Common myeloid progenitor, CD34-positive (primary cell): Measurements from ENCODE around the gene OR10D3. TPM values are rescaled to one million over a fixed set of nuclear protein-coding genes. Genes with fewer than 3 reads are reported as not detected.

Experiments
- CTCF ChIA-PET: fragments of 350-600 bp; sonication (Branson Sonifier 250); formaldehyde crosslinking; loops from one replicate; lab custom pipeline; 2021; ENCODE audit warnings: antibody characterized with exemption; lab: Charles Lee
- POLR2A ChIA-PET: fragments of 350-600 bp; sonication (Branson Sonifier 250); formaldehyde crosslinking; loops from one replicate; lab custom pipeline; 2021; ENCODE audit warnings: antibody characterized with exemption; lab: Charles Lee
- DNase-seq, 3 donors: peaks; one replicate each; pipeline versions ENCODE4 v3.0.0 to v3.0.0-alpha.2; 2013
- H3K27ac ChIP-seq, 2 experiments: 1 replicate in 1 of 2; 2 replicates in 1 of 2; pipeline ENCODE4 v1.7.0; 2013; ENCODE audit warnings: inconsistent platforms in 2 of 2, low read length in 2 of 2, mild to moderate bottlenecking in 2 of 2, low read depth in 1 of 2, moderate library complexity in 1 of 2; ENCODE audit not compliant: severe bottlenecking in 2 of 2, insufficient read depth in 1 of 2, poor library complexity in 1 of 2
- H3K27me3 ChIP-seq, 5 experiments: replicated peaks in 2 of 5; 1 replicate in 3 of 5; 2 replicates in 2 of 5; pipeline versions ENCODE4 v1.6.1 to v1.7.0; 2013; ENCODE audit warnings: low read length in 4 of 5, mild to moderate bottlenecking in 2 of 5, moderate library complexity in 2 of 5, inconsistent platforms in 1 of 5; ENCODE audit not compliant: insufficient read depth in 5 of 5, control insufficient read depth in 4 of 5
- H3K36me3 ChIP-seq, 4 experiments: 1 replicate in 2 of 4; 2 replicates in 2 of 4; pipeline versions ENCODE4 v1.6.1 to v1.7.0; 2013; ENCODE audit warnings: low read length in 3 of 4, control low read depth in 1 of 4, mild to moderate bottlenecking in 1 of 4; ENCODE audit not compliant: control insufficient read depth in 4 of 4, insufficient read depth in 4 of 4
- H3K4me1 ChIP-seq, 4 experiments: 1 replicate in 3 of 4; 2 replicates in 1 of 4; pipeline versions ENCODE4 v1.6.1 to v1.7.1; 2013; ENCODE audit warnings: low read length in 3 of 4, mild to moderate bottlenecking in 3 of 4, control low read depth in 1 of 4, inconsistent platforms in 1 of 4, moderate library complexity in 1 of 4; ENCODE audit not compliant: control insufficient read depth in 4 of 4, insufficient read depth in 4 of 4; ENCODE audit errors: control extremely low read depth in 1 of 4
- H3K4me3 ChIP-seq, 7 experiments: 1 replicate in 4 of 7; 2 replicates in 3 of 7; pipeline versions ENCODE4 v1.5.1 to v1.7.0; 2013; ENCODE audit warnings: mild to moderate bottlenecking in 7 of 7, low read length in 6 of 7, moderate library complexity in 6 of 7, inconsistent platforms in 2 of 7, low read depth in 2 of 7, control low read depth in 1 of 7; ENCODE audit not compliant: insufficient read depth in 4 of 7, control insufficient read depth in 1 of 7; ENCODE audit errors: extremely low read depth in 1 of 7
- H3K9me3 ChIP-seq, 5 experiments: 1 replicate in 4 of 5; 2 replicates in 1 of 5; pipeline versions ENCODE4 v1.6.1 to v1.7.1; 2013; ENCODE audit warnings: low read length in 4 of 5, mild to moderate bottlenecking in 2 of 5, inconsistent platforms in 1 of 5, low read depth in 1 of 5, moderate library complexity in 1 of 5; ENCODE audit not compliant: control insufficient read depth in 4 of 5, insufficient read depth in 2 of 5; ENCODE audit errors: control extremely low read depth in 1 of 5
- WGBS: methylation state at CpG from one replicate; pipeline ENCODE4 v1.1.5; 2013; ENCODE audit not compliant: insufficient coverage; 5-methylcytosine and 5-hydroxymethylcytosine counted together
- polyA plus RNA-seq: library from polyadenylated mRNA; unstranded; fragments of 120-200 nt; gene quantifications from one replicate; pipeline ENCODE4 v1.2.1, GENCODE V29; 2013

Gene OR10D3, protein sequence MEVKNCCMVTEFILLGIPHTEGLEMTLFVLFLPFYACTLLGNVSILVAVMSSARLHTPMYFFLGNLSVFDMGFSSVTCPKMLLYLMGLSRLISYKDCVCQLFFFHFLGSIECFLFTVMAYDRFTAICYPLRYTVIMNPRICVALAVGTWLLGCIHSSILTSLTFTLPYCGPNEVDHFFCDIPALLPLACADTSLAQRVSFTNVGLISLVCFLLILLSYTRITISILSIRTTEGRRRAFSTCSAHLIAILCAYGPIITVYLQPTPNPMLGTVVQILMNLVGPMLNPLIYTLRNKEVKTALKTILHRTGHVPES
- not detected for polyA plus RNA-seq

DNA sequence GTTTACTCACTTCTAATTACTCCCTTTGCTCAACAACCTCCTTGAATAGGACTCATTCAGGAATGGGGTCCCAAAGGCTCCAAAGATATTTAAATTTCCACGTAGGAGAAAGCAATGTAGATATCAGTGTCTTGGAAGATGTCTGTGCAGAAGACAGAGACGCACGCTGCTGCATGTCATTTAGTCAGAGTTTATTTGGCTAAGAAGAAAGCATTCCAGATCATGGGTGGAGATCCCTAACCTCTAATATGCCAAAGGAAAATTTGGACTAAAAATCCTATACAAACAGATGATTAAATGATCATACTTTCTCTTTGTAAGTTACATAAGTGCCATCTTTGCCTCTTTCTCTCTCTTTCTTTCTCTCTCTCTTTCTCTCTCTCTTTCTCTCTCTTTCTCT lies at the start of gene OR10D3:
Gene OR10D3 (plus strand): TSS at position 278 of the 400 bp plus-strand sequence. CDS start 1,925 bp downstream, outside the sequence.
- POLR2A ChIA-PET, result no interaction called here
- CTCF ChIA-PET, result no interaction called here
- 44% methylated on average over 3 of the region's 3 CpGs for WGBS

DNA sequence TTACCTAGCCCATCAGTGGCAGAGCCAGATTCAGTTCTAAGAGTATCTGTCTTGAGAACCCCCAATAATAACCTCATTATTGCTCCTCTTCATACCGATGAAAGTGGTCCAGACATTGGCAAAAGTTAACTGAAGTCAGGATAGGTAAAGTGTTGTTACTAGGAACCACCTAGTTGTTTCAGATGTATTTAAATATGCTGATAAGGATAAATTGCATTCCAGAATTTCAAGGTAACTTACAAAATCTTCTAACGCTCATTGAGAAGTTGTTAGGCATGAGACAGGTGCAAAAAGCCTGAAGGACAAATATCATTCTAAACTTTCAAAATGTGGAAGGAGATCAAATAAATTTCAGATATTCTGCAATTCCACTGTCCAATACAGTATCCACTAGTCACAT lies 40.1 kb upstream of the OR10D3 start:
- Histone ChIP-seq H3K9me3 (peaks cover 0 to 16% (median 4%) of the 10 kb centered on the region in 5 experiments), H3K36me3 (peaks cover 0 to 24% (median 10%) of the 10 kb centered on the region in 4 experiments), H3K4me1 (no peaks in the 10 kb centered on the region), H3K27me3 (no peaks in the 10 kb centered on the region), H3K4me3 (no peak overlapping the region), H3K27ac (no peak overlapping the region)
- no peak for DNase-seq
- POLR2A ChIA-PET, result no interaction called here
- CTCF ChIA-PET, result interaction anchor here (1.4 kb wide), 1 partner anchor 16 kb away, joined by 4 read pairs; no protein-coding TSS in a partner anchor
- whole genome bisulfite sequencing, result no CpG with 5 or more reads among the region's 2 CpGs

More for the DNA sequence above, at the start of gene OR10D3:
- Histone ChIP-seq H3K4me1 (peaks cover 0 to 2% (median 0%) of the 10 kb centered on the region in 4 experiments), H3K36me3 (no peaks in the 10 kb centered on the region), H3K27ac (no peak within 1 kb of the TSS), H3K4me3 (no peak within 1 kb of the TSS), H3K9me3 (peaks cover 0 to 3% (median 0%) of the 10 kb centered on the region in 5 experiments), H3K27me3 (no peaks in the 10 kb centered on the region)
- no peak for DNase-seq

DNA sequence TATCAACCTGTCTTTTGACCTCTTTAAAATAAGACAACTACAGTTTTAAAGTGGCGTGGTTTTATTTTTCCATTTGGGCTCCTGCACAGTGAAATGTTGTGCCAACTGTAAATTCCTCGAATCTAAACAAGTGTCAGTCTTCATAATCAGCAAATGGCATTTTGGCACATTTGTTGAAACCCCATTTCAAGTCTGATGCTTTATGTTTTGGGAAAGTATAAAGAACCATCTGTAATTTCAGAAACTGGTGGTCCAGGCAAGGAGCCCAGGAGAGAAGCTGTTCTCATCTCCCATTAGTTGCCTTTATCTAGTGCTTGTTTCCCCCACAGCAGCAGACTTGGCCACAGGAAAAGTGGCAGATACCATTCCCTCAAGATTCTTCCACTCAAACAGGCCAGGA lies 35.2 kb upstream of the OR10D3 start:
- H3K4me1 ChIP-seq, result no peaks in the 10 kb centered on the region
- POLR2A ChIA-PET, result no interaction called here
- WGBS, result 94% methylated on average over 2 of the region's 2 CpGs

DNA sequence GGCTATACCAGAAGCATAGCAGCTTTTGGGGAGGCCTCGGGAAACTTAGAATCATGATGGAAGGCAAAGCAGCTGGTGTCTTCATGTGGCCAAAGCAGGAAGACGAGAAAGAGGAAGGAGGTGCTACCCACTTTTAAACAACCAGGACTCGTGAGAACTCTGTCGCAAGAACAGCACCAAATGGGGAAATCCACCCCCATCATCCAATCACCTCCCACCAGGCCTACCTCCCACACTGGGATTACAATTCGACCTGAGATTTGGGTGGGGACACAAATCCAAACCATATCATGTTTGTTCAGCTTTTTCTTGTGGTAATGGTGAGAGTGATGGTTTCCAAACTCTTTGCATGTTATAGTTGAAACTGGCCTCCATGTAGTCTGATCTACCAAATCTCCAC lies 32.5 kb upstream of the OR10D3 start:
- Histone ChIP-seq H3K4me1 (no peaks in the 10 kb centered on the region), H3K27ac (no peak overlapping the region), H3K36me3 (peaks cover 0 to 2% (median under 1%) of the 10 kb centered on the region in 4 experiments), H3K9me3 (peaks cover 0 to 4% (median 0%) of the 10 kb centered on the region in 5 experiments), H3K27me3 (no peaks in the 10 kb centered on the region), H3K4me3 (no peak overlapping the region)
- 17% methylated on average over 1 of the region's 5 CpGs for WGBS
- ChIA-PET CTCF (interaction anchor here (1.1 to 1.7 kb wide), 3 partner anchors 17 to 44 kb away, joined by 3 read pairs; no protein-coding TSS in a partner anchor), POLR2A (no interaction called here)
- peak in 2 of 3 donors; percentile 63 to 71 for DNase-seq

More for the DNA sequence above, 35.2 kb upstream of the OR10D3 start:
- Histone ChIP-seq H3K27ac (no peak overlapping the region), H3K27me3 (no peaks in the 10 kb centered on the region), H3K36me3 (peaks cover 0 to 9% (median 5%) of the 10 kb centered on the region in 4 experiments), H3K9me3 (peaks cover 0 to 4% (median 0%) of the 10 kb centered on the region in 5 experiments), H3K4me3 (no peak overlapping the region)
- CTCF ChIA-PET, result no interaction called here
- no peak for DNase-seq

DNA sequence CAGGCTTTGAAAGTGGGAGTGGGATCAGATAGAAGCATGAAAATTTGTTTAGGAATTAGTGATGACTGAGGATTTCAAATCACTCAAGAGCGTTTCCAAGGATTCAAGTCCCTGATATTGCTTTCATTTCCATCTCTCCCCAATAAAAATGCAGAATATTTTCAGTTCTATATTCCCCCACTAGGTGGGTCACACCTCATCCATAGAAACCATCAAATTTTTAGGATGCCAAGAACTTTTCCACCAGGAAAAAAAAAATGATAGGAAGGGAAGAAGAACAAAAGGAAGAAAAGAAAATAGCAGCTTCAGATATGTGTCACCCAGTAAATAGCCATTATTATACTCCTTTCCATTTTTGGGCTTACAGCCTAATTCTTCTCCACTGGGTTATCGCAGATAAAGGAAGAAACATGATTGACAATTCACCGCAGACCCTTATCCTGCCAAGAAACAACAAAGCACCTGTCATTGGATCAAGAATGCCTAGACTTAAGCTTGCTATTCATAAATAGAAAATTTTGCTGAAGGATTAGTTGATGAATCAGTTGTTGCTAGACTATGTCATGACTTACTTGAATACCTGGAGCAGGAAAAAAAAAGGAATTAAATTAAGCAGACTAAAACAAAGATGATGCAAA lies 30.3 kb upstream of the OR10D3 start:
- 100% methylated on average over 2 of the region's 3 CpGs for WGBS
- no peaks in the 10 kb centered on the region for H3K36me3 ChIP-seq
- no peaks in the 10 kb centered on the region for H3K4me1 ChIP-seq
- ChIA-PET CTCF (no interaction called here), POLR2A (no interaction called here)
- no peak overlapping the region for H3K4me3 ChIP-seq
- DNase-seq, result no peak
- no peaks in the 10 kb centered on the region for H3K27me3 ChIP-seq
- H3K9me3 ChIP-seq, result peaks cover 0 to 4% (median 0%) of the 10 kb centered on the region in 5 experiments
- H3K27ac ChIP-seq, result no peak overlapping the region

DNA sequence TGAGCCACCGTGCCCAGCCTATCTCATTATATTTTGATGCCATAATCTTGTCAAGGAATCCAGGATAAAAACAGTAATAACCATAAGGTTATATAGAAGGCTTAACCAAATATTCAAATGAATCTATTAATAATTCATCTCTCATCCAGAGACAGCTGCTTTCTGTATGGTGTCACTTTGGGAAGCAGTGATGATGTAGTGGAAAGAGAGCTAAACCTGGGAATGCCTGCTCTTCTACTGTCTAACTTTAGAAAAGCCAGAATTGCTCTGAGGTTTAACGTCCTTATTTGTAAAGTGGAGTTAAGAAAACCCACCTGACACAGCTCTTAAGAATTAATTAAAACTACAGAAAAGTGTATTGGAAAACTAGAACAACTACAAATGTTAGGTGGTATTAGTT lies 29.3 kb upstream of the OR10D3 start:
- no CpG with 5 or more reads among the region's 2 CpGs for WGBS
- ChIA-PET POLR2A (no interaction called here), CTCF (interaction anchor here (1.5 kb wide), 2 partner anchors 20 to 82 kb away, joined by 3 to 4 read pairs; no protein-coding TSS in a partner anchor)
- Histone ChIP-seq H3K4me1 (no peaks in the 10 kb centered on the region), H3K27ac (no peak overlapping the region), H3K4me3 (no peak overlapping the region), H3K27me3 (no peaks in the 10 kb centered on the region), H3K36me3 (no peaks in the 10 kb centered on the region), H3K9me3 (peaks cover 0 to 4% (median 0%) of the 10 kb centered on the region in 5 experiments)
- no peak for DNase-seq

DNA sequence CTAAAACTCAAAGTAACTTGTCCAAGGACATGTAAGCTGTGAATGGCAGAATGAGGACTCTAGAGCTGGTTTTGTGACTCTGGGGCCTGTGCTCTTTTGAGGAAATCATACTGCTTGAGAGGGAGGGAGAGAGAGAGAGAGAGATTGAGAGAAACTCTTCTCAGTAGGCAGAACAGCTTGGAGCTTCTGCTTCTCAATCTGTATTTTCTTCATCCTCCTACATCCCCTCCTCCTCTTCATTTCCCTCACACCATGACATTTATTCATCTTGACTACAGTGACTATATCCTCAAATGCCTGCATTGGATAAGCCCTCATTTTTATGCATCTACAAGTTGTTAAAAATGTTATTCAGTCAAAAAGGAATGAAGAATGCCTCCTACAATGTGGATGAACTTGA lies 23.7 kb upstream of the OR10D3 start:
- POLR2A ChIA-PET, result no interaction called here
- Histone ChIP-seq H3K4me3 (no peak overlapping the region), H3K4me1 (no peaks in the 10 kb centered on the region), H3K9me3 (peaks cover 0 to 7% (median 0%) of the 10 kb centered on the region in 5 experiments), H3K27ac (no peak overlapping the region), H3K27me3 (no peaks in the 10 kb centered on the region), H3K36me3 (no peaks in the 10 kb centered on the region)
- CTCF ChIA-PET, result interaction anchor here (0.7 kb wide), 1 partner anchor 17 kb away, joined by 4 read pairs; no protein-coding TSS in a partner anchor
- no peak for DNase-seq
